GM19239 (cell line): ENCODE measurements around the gene ARHGEF28.
A peak's percentile ranks its signal among the peaks of the same experiment; 100 is the strongest.

Source experiments
- DNase-seq: peaks from one replicate; pipeline ENCODE4 v3.0.0; 2011; ENCODE audit warnings: low spot score; ENCODE audit not compliant: insufficient read length
- FAIRE-seq: peaks from 2 replicates; lab custom pipeline; 2011; peaks lifted over from hg19 to GRCh38; lab: Jason Lieb, UNC

The ARHGEF28 gene

GRCh38 chr5:73686912-73687311 is 60.9 kb downstream of the ARHGEF28 start:
- DNase-seq = no peak
- no peak for FAIRE-seq

- FAIRE-seq = peak; percentile 28
- DNase-seq = no peak
These were observed 61.4 kb downstream of the ARHGEF28 start for GRCh38 chr5:73687357-73687756.

- no peak for DNase-seq
- no peak for FAIRE-seq
These were observed 64.0 kb downstream of the ARHGEF28 start for GRCh38 chr5:73690015-73690414.

- FAIRE-seq = no peak
- no peak for DNase-seq
These were observed 65.5 kb downstream of the ARHGEF28 start for GRCh38 chr5:73691302-73692080.

GRCh38 chr5:73692166-73692640 is 66.2 kb downstream of the ARHGEF28 start:
- FAIRE-seq (no peak), DNase-seq (no peak)

- FAIRE-seq (no peak), DNase-seq (no peak)
These were observed 67.0 kb downstream of the ARHGEF28 start for GRCh38 chr5:73692981-73693380.

DNA sequence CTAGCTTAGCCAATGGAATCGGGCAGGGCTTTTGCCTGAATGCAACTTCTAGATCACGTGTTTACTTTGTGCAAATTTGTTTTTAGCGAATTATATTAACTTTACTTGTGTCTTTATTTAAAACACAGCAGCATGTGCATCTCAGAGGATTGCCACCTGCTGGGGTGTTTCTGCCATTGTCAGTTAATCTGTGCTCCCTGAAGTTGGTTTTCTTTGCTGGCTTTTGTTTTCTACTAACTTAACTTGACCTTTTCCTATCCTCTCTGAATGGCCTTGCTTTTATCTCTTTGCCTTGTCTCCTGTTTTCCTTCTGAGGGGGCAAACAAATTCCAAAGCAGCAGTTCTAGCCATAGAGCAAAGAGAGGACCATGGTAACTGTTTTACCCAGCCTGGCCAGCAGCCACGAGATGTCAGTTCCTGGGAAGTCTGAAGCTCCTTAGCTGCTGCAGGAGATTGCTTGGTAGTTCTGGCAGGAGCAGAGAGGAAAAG is 67.6 kb downstream of the ARHGEF28 start:
- DNase-seq (peak; percentile 12), FAIRE-seq (no peak)

GRCh38 chr5:73694089-73694488 is 68.1 kb downstream of the ARHGEF28 start:
- DNase-seq = peak; percentile 23
- FAIRE-seq = peak; percentile 81

- DNase-seq (no peak), FAIRE-seq (no peak)
These were observed 72.0 kb downstream of the ARHGEF28 start for GRCh38 chr5:73698011-73698410.

GRCh38 chr5:73701566-73701965 is 75.6 kb downstream of the ARHGEF28 start:
- FAIRE-seq (no peak), DNase-seq (no peak)

DNA sequence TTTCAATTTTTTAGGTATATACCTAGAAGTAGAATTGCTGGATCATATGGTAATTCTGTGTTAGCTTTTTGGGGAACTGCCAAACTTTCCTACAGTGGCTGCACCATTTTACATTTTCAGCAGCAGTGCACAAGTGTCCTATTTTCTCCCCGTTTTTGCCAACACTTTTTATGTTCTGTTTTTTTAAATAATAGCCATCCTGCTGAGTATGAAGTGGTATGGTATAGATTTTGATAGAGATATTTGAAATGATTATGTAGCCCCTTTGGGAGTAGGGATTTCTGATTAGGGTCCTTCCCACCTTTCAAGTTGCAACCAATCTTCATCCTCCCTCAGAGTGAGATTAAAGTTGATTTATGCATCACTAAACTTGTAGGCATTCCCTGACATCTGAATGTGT is 76.5 kb downstream of the ARHGEF28 start:
- no peak for FAIRE-seq

DNA sequence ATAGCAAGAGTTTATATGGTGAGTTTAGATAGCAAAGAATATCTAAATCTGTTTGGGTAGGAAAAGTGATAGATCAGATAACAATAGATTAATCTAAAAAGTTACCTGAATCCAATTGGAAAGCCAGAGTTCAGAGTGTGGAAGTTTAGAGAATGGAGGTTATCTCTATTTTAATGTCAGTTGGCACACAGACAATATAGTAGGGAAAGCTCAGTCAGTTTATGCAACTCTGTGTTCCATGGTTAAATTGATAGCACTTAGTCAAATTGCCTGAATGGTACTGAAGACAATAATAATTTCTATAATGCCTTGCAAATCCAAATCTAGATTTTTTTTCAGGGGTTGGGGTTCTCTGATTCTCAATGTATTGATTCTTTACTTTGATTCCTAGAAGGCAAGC is 77.0 kb downstream of the ARHGEF28 start:
- DNase-seq = no peak
- FAIRE-seq = no peak

More for the DNA sequence above, 76.5 kb downstream of the ARHGEF28 start:
- DNase-seq = no peak

DNA sequence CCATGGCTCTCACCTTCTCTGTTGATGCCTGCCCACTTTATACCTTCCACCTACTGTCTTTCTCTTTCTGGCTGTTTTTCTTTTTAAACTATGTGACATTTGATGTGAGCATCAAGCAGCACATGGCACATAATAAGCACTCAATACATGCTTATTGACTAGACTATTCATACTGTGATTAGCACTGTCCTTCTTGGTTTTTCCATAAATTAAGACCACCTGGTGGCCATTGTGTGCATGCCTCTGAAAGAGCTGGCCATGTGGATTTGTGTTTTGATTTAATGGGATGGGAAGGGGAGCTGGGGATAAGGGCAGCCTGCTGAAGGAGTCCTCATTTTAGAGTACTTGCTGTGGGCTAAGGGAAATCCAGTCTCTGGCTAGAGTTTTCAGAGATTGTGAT is 79.4 kb downstream of the ARHGEF28 start:
- FAIRE-seq (no peak), DNase-seq (no peak)

DNA sequence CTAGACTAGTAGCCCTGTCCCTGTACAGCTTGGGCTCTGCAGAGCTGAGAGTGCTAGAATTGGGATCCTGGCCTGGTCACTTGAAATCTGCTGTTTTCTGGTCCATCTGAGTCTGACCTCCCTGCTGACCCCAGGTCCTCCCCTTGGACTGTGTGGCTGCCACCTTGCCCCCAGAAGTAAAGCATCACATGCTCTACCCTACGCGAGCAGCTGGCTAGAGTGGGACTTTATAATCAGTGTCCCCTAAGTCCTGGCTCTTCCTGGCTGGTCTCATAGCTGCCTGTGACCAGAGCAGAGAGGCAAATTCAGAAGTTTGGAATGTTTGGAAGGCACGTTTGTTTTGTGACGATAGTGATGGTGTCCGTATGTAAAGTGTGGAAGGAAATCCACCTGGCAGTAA is 81.0 kb downstream of the ARHGEF28 start:
- DNase-seq = no peak
- FAIRE-seq = no peak

DNA sequence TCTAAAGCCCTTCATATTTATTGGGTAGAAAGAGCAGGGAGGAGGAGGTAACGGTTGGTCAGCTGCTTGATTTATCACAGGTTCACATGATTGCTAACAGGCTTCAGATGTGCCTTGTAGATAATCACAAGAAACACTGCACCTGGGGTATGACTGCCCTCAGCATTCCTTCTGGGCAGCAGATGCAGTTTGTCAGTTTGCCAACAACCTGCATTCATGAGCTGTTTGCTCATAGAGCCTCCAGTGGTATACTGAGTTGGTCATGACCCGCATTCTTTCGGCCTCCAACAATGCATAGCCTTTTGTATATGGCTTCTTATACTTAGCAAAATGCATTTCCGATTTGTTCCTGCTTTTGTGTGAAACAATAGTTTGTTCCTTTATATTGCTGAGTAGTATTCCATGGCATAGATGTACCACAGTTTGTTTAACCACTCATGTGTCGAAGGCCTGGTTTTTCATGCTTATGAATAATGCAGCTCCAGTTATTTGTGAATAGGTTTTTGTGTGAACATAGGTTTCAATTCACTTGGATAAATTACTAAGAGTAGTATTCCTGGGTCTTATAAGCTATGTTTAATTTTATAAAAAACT is 83.6 kb downstream of the ARHGEF28 start:
- DNase-seq (no peak), FAIRE-seq (no peak)

GRCh38 chr5:73716284-73716808 is 90.3 kb downstream of the ARHGEF28 start:
- FAIRE-seq (no peak), DNase-seq (no peak)

DNA sequence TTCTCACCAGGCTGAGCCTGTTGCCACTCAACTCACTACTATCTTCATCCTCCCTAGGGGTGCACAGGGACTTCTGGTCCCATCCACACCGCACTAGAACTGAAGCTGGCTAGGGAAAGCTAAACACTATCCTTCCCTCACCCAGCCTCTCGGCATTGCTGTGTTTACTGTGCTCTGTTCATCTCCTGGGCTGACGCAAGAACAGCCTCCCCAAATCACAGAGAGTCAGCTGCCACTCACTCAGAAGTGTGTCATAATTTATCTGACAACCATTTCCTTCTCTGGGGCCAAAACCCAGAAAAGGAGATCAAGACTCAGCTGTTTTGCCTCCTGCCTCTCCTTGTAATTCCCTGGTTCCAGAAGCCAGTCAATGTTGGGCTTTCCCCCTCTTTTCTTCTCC is 92.8 kb downstream of the ARHGEF28 start:
- FAIRE-seq = no peak
- no peak for DNase-seq

DNA sequence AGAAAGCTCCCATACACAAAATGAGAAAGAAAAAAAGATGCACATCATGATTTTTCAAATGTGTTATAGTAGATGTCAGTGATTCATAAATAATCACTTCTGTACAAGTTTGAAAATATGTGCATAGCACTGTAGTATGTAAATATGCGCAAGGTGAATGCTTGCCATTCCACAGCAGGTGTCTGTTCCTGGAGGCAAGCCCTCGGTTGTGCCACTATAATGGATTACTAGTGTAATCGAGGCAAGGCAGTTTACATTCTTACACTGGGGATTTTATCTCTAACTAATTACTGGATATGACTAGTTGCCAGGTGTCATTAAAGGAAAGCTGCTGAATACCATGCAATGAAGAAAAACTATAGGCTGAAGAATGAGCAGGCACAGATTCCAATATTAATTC is 93.6 kb downstream of the ARHGEF28 start:
- FAIRE-seq = no peak
- no peak for DNase-seq

GRCh38 chr5:73722231-73722630 is 96.2 kb downstream of the ARHGEF28 start:
- no peak for FAIRE-seq
- no peak for DNase-seq

DNA sequence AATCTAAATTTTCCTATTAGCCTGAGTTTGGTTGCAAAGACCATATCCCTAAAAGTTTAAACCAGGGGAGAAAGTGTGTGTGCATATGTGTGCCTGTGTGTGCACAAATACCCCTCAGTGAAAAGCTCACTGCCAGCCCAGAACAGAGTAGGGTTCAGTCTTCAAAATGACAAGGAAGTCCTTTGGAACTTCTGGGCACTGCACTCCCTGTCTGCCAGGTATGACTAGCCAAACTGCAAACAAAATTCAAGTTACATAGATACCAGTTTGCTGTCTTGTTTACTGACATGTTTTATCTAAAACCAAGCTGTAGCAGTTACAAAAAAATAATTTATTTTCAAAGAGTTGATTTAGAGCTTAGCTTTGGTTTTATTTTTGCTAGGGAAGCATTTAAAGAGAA is 100.1 kb downstream of the ARHGEF28 start:
- FAIRE-seq = no peak

GRCh38 chr5:73726606-73727231 is 100.7 kb downstream of the ARHGEF28 start:
- no peak for FAIRE-seq
- DNase-seq = no peak

More for the DNA sequence above, 100.1 kb downstream of the ARHGEF28 start:
- no peak for DNase-seq
